NK-92 (cell line): ENCODE data around the gene OXNAD1.

Experiments used
- DNase-seq: peaks from one replicate; lab custom pipeline; 2025; ENCODE audit not compliant: unreplicated experiment; lab: John Stamatoyannopoulos, UW

The OXNAD1 gene

DNA sequence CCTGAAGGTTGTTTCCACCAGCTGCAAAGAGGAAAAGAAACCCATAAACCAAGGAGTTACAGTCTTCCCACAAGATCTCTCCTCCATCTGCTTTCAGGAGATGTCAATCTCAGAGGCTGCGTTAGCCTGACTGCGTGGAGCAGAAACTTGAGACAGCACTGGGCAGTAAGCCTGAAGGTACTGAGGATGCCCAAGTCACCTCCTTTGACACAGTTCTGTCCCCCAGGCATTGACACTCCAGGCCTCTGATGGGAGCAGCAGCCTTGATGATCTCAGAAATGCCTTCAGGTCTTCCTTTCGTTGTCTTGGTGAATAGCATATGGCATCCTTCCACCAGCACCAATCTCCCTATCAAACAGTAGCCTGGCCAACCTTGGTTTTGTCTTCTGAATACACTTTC, 89.3 kb downstream of the OXNAD1 start:
- DNase-seq = no peak
